Suprapubic skin (tissue), 3 donors: Measurements from ENCODE around the gene KRT23.

Experiments
- CTCF ChIP-seq, 2 donors: fragments of 200-600 bp in 1 of 2; fragments of 450-650 bp in 1 of 2; sonication (generic) in 1 of 2; IDR thresholded peaks; one replicate each; pipeline ENCODE4 v1.5.1; 2016 to 2019; ENCODE audit warnings: antibody characterized with exemption in 2 of 2, mild to moderate bottlenecking in 1 of 2, moderate library complexity in 1 of 2
- EP300 ChIP-seq: sonication (generic); formaldehyde crosslinking; IDR thresholded peaks from one replicate; pipeline ENCODE4 v1.6.1; 2017; ENCODE audit warnings: antibody characterized with exemption
- POLR2A ChIP-seq, 2 donors: fragments of 450-650 bp; IDR thresholded peaks; one replicate each; pipeline ENCODE4 v1.6.1; 2017; ENCODE audit warnings: antibody characterized with exemption in 2 of 2, mild to moderate bottlenecking in 2 of 2, moderate library complexity in 2 of 2

- TF ChIP-seq POLR2A (IDR thresholded peaks at IDR 0.05) = no peak
- no peak for TF ChIP-seq CTCF (IDR thresholded peaks at IDR 0.05)
- TF ChIP-seq EP300 = no peak
These were observed 11.1 kb downstream of the KRT23 start for GRCh38 chr17:40926341-40926740.
